Smooth muscle cell (in vitro differentiated cells): ENCODE results near the gene SCFD2. TPM values are rescaled to one million over a fixed set of nuclear protein-coding genes. Genes with fewer than 3 reads are reported as not detected.
A peak's percentile ranks its signal among the peaks of the same experiment; 100 is the strongest.
"Not testable (repeated sequence)": the region's sequence is repeated elsewhere in the genome, so short reads cannot be mapped to it uniquely, and the experiment has no call there.

ENCODE experiments used
- DNase-seq: peaks from one replicate; lab custom pipeline; 2025; ENCODE audit not compliant: unreplicated experiment; lab: John Stamatoyannopoulos, UW
- H2AFZ ChIP-seq: fragments of 200-600 bp; sonication (generic); 2 replicates; pipeline ENCODE4 v1.6.0; 2016; ENCODE audit warnings: antibody characterized with exemption, low read depth, mild to moderate bottlenecking
- H3F3A ChIP-seq: fragments of 200-600 bp; sonication (generic); 2 replicates; pipeline ENCODE4 v1.6.0; 2017; ENCODE audit warnings: antibody characterized with exemption, low read depth
- H3K27ac ChIP-seq: fragments of 200-600 bp; sonication (generic); 2 replicates; pipeline ENCODE4 v1.5.1; 2016; ENCODE audit warnings: low read depth, mild to moderate bottlenecking
- H3K27me3 ChIP-seq: fragments of 200-600 bp; sonication (generic); 2 replicates; pipeline ENCODE4 v1.6.1; 2016; ENCODE audit warnings: low read depth, mild to moderate bottlenecking
- H3K36me3 ChIP-seq: fragments of 200-600 bp; sonication (generic); 2 replicates; pipeline ENCODE4 v1.5.1; 2016; ENCODE audit warnings: low read depth
- H3K4me1 ChIP-seq: fragments of 200-600 bp; sonication (generic); 2 replicates; pipeline ENCODE4 v1.5.1; 2016; ENCODE audit warnings: low read depth
- H3K4me2 ChIP-seq: fragments of 200-600 bp; sonication (generic); 2 replicates; pipeline ENCODE4 v1.6.0; 2016; ENCODE audit warnings: mild to moderate bottlenecking
- H3K4me3 ChIP-seq: fragments of 200-600 bp; sonication (generic); 2 replicates; pipeline ENCODE4 v1.5.1; 2016; ENCODE audit warnings: mild to moderate bottlenecking
- H3K79me2 ChIP-seq: fragments of 200-600 bp; sonication (generic); 2 replicates; pipeline ENCODE4 v1.6.0; 2016; ENCODE audit warnings: low read depth, mild to moderate bottlenecking
- H3K9ac ChIP-seq: fragments of 200-600 bp; sonication (generic); 2 replicates; pipeline ENCODE4 v1.6.0; 2016; ENCODE audit warnings: low read depth
- H3K9me3 ChIP-seq: fragments of 200-600 bp; sonication (generic); replicated peaks from 2 replicates; pipeline ENCODE4 v1.5.1; 2016; ENCODE audit warnings: low read depth
- H4K20me1 ChIP-seq: fragments of 200-600 bp; sonication (generic); 2 replicates; pipeline ENCODE4 v1.6.0; 2016; ENCODE audit warnings: low read depth
- CTCF ChIP-seq: fragments of 200-600 bp; sonication (generic); IDR thresholded peaks from 2 replicates; pipeline ENCODE4 v1.5.1; 2017; ENCODE audit warnings: borderline replicate concordance, mild to moderate bottlenecking, antibody characterized with exemption; ENCODE audit not compliant: insufficient read depth, poor library complexity, severe bottlenecking
- WGBS: methylation state at CpG from one replicate; pipeline ENCODE4 v1.1.7; 2016; ENCODE audit warnings: low lambda C conversion rate; 5-methylcytosine and 5-hydroxymethylcytosine counted together
- polyA plus RNA-seq: library from polyadenylated mRNA; unstranded; fragments of >200 nt; fragmentation: Nextera tagmentation; extraction: Ambion mirVana; gene quantifications from 2 replicates; pipeline ENCODE4 v1.2.1, GENCODE V29; 2016
- total RNA-seq: library from RNA; depleted of rRNA; stranded (reverse); fragments of >200 nt; gene quantifications from 2 replicates; pipeline ENCODE4 v1.2.3, GENCODE V29; 2014

Gene SCFD2
- total and polyA plus RNA-seq, 2 experiments from 2014 or later, result 7.8 to 11.4 TPM

- H3K4me2 ChIP-seq, result peak overlapping the region; percentile 49
- H3K79me2 ChIP-seq, result no peaks in the 10 kb centered on the region
- H2AFZ ChIP-seq, result no peak overlapping the region
- no peaks in the 10 kb centered on the region for H3K36me3 ChIP-seq
- no peaks in the 10 kb centered on the region for H4K20me1 ChIP-seq
- H3K9me3 ChIP-seq, result no peaks in the 10 kb centered on the region
- peaks cover 7% of the 10 kb centered on the region for H3K4me1 ChIP-seq
- H3F3A ChIP-seq, result peaks cover 4% of the 10 kb centered on the region
- H3K27ac ChIP-seq, result peak overlapping the region; percentile 60
- no peak overlapping the region for H3K9ac ChIP-seq
- H3K4me3 ChIP-seq, result no peak overlapping the region
- no peak for DNase-seq
- H3K27me3 ChIP-seq, result no peaks in the 10 kb centered on the region
- TF ChIP-seq CTCF, result no peak
- 57% methylated on average over 4 of the region's 4 CpGs for WGBS
These were observed 179.0 kb downstream of the SCFD2 start for GRCh38 chr4:53186714-53187358.

- H3K36me3 ChIP-seq, result no peaks in the 10 kb centered on the region
- peak overlapping the region; percentile 49 for H3K4me2 ChIP-seq
- peaks cover 7% of the 10 kb centered on the region for H3K4me1 ChIP-seq
- WGBS, result 65% methylated on average over 4 of the region's 4 CpGs
- H2AFZ ChIP-seq, result no peak overlapping the region
- no peaks in the 10 kb centered on the region for H3K79me2 ChIP-seq
- H4K20me1 ChIP-seq, result no peaks in the 10 kb centered on the region
- no peak overlapping the region for H3K4me3 ChIP-seq
- H3K27me3 ChIP-seq, result no peaks in the 10 kb centered on the region
- TF ChIP-seq CTCF, result no peak
- no peaks in the 10 kb centered on the region for H3K9me3 ChIP-seq
- peaks cover 4% of the 10 kb centered on the region for H3F3A ChIP-seq
- H3K27ac ChIP-seq, result no peak overlapping the region
- DNase-seq, result no peak
- H3K9ac ChIP-seq, result no peak overlapping the region
These were observed 179.8 kb downstream of the SCFD2 start for GRCh38 chr4:53185869-53186585.

- Histone ChIP-seq H4K20me1 (no peaks in the 10 kb centered on the region), H3K27ac (no peak overlapping the region), H3K36me3 (no peaks in the 10 kb centered on the region), H3K9me3 (no peaks in the 10 kb centered on the region), H3K4me1 (peaks cover 7% of the 10 kb centered on the region), H3K79me2 (no peaks in the 10 kb centered on the region), H3K9ac (no peak overlapping the region), H2AFZ (no peak overlapping the region), H3K4me3 (no peak overlapping the region), H3K4me2 (no peak overlapping the region), H3K27me3 (no peaks in the 10 kb centered on the region), H3F3A (peaks cover 4% of the 10 kb centered on the region)
- no peak for TF ChIP-seq CTCF
- WGBS, result 85% methylated on average over 2 of the region's 2 CpGs
- DNase-seq, result no peak
These were observed 182.1 kb downstream of the SCFD2 start for GRCh38 chr4:53183754-53184153.

GRCh38 chr4:53177751-53178150 is 188.1 kb downstream of the SCFD2 start:
- not testable (repeated sequence) for H2AFZ ChIP-seq, H3K9me3 ChIP-seq, H3K36me3 ChIP-seq, H4K20me1 ChIP-seq, H3K79me2 ChIP-seq, H3K4me1 ChIP-seq, H3K27ac ChIP-seq, H3K9ac ChIP-seq, DNase-seq, H3K27me3 ChIP-seq, H3K4me3 ChIP-seq, H3F3A ChIP-seq, H3K4me2 ChIP-seq
- 99% methylated on average over 4 of the region's 4 CpGs for WGBS
